Breast epithelium (tissue), 3 donors: ENCODE data around the gene KIF26B.

ENCODE experiments used
- CTCF ChIP-seq, 3 donors: fragments of 450-650 bp; IDR thresholded peaks; one replicate each; pipeline ENCODE4 v1.5.1; 2016 to 2017; ENCODE audit warnings: antibody characterized with exemption in 3 of 3, mild to moderate bottlenecking in 3 of 3, moderate library complexity in 3 of 3
- POLR2A ChIP-seq: fragments of 450-650 bp; IDR thresholded peaks from one replicate; pipeline ENCODE4 v1.6.1; 2016; ENCODE audit warnings: antibody characterized with exemption, mild to moderate bottlenecking, moderate library complexity
- POLR2AphosphoS5 ChIP-seq, 3 donors: sonication (generic); formaldehyde crosslinking; IDR thresholded peaks; one replicate each; pipeline ENCODE4 v1.6.1; 2017; ENCODE audit warnings: antibody characterized with exemption in 3 of 3

GRCh38 chr1:245592189-245592460, 437.3 kb downstream of the KIF26B start:
- no peak for TF ChIP-seq CTCF (IDR thresholded peaks at IDR 0.05)
- TF ChIP-seq POLR2A, result no peak
- TF ChIP-seq POLR2AphosphoS5 (IDR thresholded peaks at IDR 0.05), result no peak
